ENCODE results near the gene TNP2.
A peak's percentile ranks its signal among the peaks of the same experiment; 100 is the strongest.

Gene TNP2

GRCh38 chr16:11255737-11256660 lies 13.1 kb downstream of the TNP2 start, which contains the start of gene SOCS1:
SOCS1 (minus strand) TSS chr16:11256204; CDS start chr16:11255478, 726 bp downstream.
- H3K4me1 ChIP-seq (ENCODE audit: control insufficient read depth, low read length) = peaks cover 59% of the 10 kb centered on the region
- H3K4me2 ChIP-seq (ENCODE audit: low read length) = peak within 1 kb of the TSS; percentile 98
- TF ChIP-seq CTCF (IDR thresholded peaks at IDR 0.05; ENCODE audit: low read depth, low read length, poor library complexity, severe bottlenecking) (peak; percentile 90), EZH2phosphoT487 (IDR thresholded peaks at IDR 0.05; ENCODE audit: borderline replicate concordance, low read length) (no peak)
- no peaks in the 10 kb centered on the region for H3K9me3 ChIP-seq (ENCODE audit: control insufficient read depth, insufficient read depth, low read length)
- peak within 1 kb of the TSS; percentile 78 for H3K4me3 ChIP-seq (ENCODE audit: low read length)
- H3K9me2 ChIP-seq (replicated peaks; ENCODE audit: control insufficient read depth, low read length) = no peaks in the 10 kb centered on the region
- peaks cover 40% of the 10 kb centered on the region for H3K36me3 ChIP-seq (ENCODE audit: control insufficient read depth, low read length)
- peaks cover 37% of the 10 kb centered on the region for H3K79me2 ChIP-seq (ENCODE audit: control insufficient read depth, low read length)
- H4K20me1 ChIP-seq (ENCODE audit: control insufficient read depth, insufficient read depth, low read depth, low read length) = peaks cover 12% of the 10 kb centered on the region
- H3K27me3 ChIP-seq (ENCODE audit: control insufficient read depth, low read length) = peaks cover 18% of the 10 kb centered on the region
- H3F3A ChIP-seq (ENCODE audit: control insufficient read depth, insufficient read depth) = peaks cover 21% of the 10 kb centered on the region
- H3K27ac ChIP-seq (ENCODE audit: low read depth, low read length) = peak within 1 kb of the TSS; percentile 58

- Histone ChIP-seq H3K4me2 (ENCODE audit: low read length) (peak overlapping the region; percentile 98), H3K9me3 (ENCODE audit: control insufficient read depth, insufficient read depth, low read length) (no peaks in the 10 kb centered on the region), H3K36me3 (ENCODE audit: control insufficient read depth, low read length) (peaks cover 40% of the 10 kb centered on the region), H3K9me2 (replicated peaks; ENCODE audit: control insufficient read depth, low read length) (no peaks in the 10 kb centered on the region), H3K79me2 (ENCODE audit: control insufficient read depth, low read length) (peaks cover 37% of the 10 kb centered on the region), H3K27me3 (ENCODE audit: control insufficient read depth, low read length) (peaks cover 18% of the 10 kb centered on the region), H4K20me1 (ENCODE audit: control insufficient read depth, insufficient read depth, low read depth, low read length) (peaks cover 12% of the 10 kb centered on the region), H3K4me1 (ENCODE audit: control insufficient read depth, low read length) (peaks cover 59% of the 10 kb centered on the region), H3F3A (ENCODE audit: control insufficient read depth, insufficient read depth) (peaks cover 24% of the 10 kb centered on the region), H3K4me3 (ENCODE audit: low read length) (peak overlapping the region; percentile 78), H3K27ac (ENCODE audit: low read depth, low read length) (peak overlapping the region; percentile 58)
- TF ChIP-seq EZH2phosphoT487 (IDR thresholded peaks at IDR 0.05; ENCODE audit: borderline replicate concordance, low read length) (no peak), CTCF (IDR thresholded peaks at IDR 0.05; ENCODE audit: low read depth, low read length, poor library complexity, severe bottlenecking) (peak; percentile 52)
These were observed 14.0 kb downstream of the TNP2 start for GRCh38 chr16:11254913-11255736.

- peaks cover 40% of the 10 kb centered on the region for H3K36me3 ChIP-seq (ENCODE audit: control insufficient read depth, low read length)
- peaks cover 18% of the 10 kb centered on the region for H3K27me3 ChIP-seq (ENCODE audit: control insufficient read depth, low read length)
- no peaks in the 10 kb centered on the region for H3K9me2 ChIP-seq (replicated peaks; ENCODE audit: control insufficient read depth, low read length)
- peak overlapping the region; percentile 98 for H3K4me2 ChIP-seq (ENCODE audit: low read length)
- peaks cover 24% of the 10 kb centered on the region for H3F3A ChIP-seq (ENCODE audit: control insufficient read depth, insufficient read depth)
- H3K27ac ChIP-seq (ENCODE audit: low read depth, low read length) = peak overlapping the region; percentile 58
- H3K4me3 ChIP-seq (ENCODE audit: low read length) = peak overlapping the region; percentile 78
- TF ChIP-seq EZH2phosphoT487 (IDR thresholded peaks at IDR 0.05; ENCODE audit: borderline replicate concordance, low read length) (no peak), CTCF (IDR thresholded peaks at IDR 0.05; ENCODE audit: low read depth, low read length, poor library complexity, severe bottlenecking) (no peak)
- no peaks in the 10 kb centered on the region for H3K9me3 ChIP-seq (ENCODE audit: control insufficient read depth, insufficient read depth, low read length)
- peaks cover 12% of the 10 kb centered on the region for H4K20me1 ChIP-seq (ENCODE audit: control insufficient read depth, insufficient read depth, low read depth, low read length)
- H3K4me1 ChIP-seq (ENCODE audit: control insufficient read depth, low read length) = peaks cover 63% of the 10 kb centered on the region
- peaks cover 37% of the 10 kb centered on the region for H3K79me2 ChIP-seq (ENCODE audit: control insufficient read depth, low read length)
These were observed 14.9 kb downstream of the TNP2 start for GRCh38 chr16:11253995-11254912.
